Transverse colon (tissue), 4 donors: ENCODE data around the gene FATE1. TPM values are rescaled to one million over a fixed set of nuclear protein-coding genes. Genes with fewer than 3 reads are reported as not detected.
A peak's percentile ranks its signal among the peaks of the same experiment; 100 is the strongest.

Experiments used
- DNase-seq: peaks from one replicate; pipeline ENCODE4 v3.0.0-alpha.2; 2019
- H3K27ac ChIP-seq, 4 donors: fragments of 200-600 bp; sonication (generic); 2 replicates each; pipeline ENCODE4 v1.5.1; 2016 to 2018; ENCODE audit warnings: inconsistent platforms in 4 of 4
- H3K27me3 ChIP-seq: fragments of 200-600 bp; sonication (generic); 2 replicates; pipeline ENCODE4 v1.5.1; 2017; ENCODE audit warnings: inconsistent platforms
- H3K36me3 ChIP-seq, 4 donors: fragments of 200-600 bp; sonication (generic); 2 replicates each; pipeline ENCODE4 v1.5.1; 2017 to 2019; ENCODE audit warnings: inconsistent platforms in 4 of 4
- H3K4me1 ChIP-seq, 4 donors: fragments of 200-600 bp; sonication (generic); 2 replicates each; pipeline ENCODE4 v1.5.1; 2017 to 2020; ENCODE audit warnings: inconsistent platforms in 4 of 4
- H3K4me3 ChIP-seq, 4 donors: fragments of 200-600 bp; sonication (generic); 1 replicate in 1 of 4; 2 replicates in 3 of 4; pipeline versions ENCODE4 v1.5.1 to v1.6.1; 2017 to 2019; ENCODE audit warnings: inconsistent platforms in 4 of 4
- H3K9me3 ChIP-seq, 2 donors: fragments of 200-600 bp; sonication (generic); 2 replicates each; pipeline ENCODE4 v1.5.1; 2017 to 2019; ENCODE audit warnings: inconsistent platforms in 2 of 2
- EP300 ChIP-seq: sonication (generic); formaldehyde crosslinking; IDR thresholded peaks from one replicate; pipeline ENCODE4 v1.6.1; 2017; ENCODE audit warnings: antibody characterized with exemption, low read depth
- POLR2A ChIP-seq: fragments of 450-650 bp; IDR thresholded peaks from one replicate; pipeline ENCODE4 v1.6.1; 2016; ENCODE audit warnings: antibody characterized with exemption, mild to moderate bottlenecking, moderate library complexity
- POLR2AphosphoS5 ChIP-seq, 3 donors: sonication (generic); formaldehyde crosslinking; IDR thresholded peaks; one replicate each; pipeline ENCODE4 v1.6.1; 2016; ENCODE audit warnings: antibody characterized with exemption in 3 of 3
- WGBS, 2 donors: methylation state at CpG; one replicate each; pipeline ENCODE4 v1.1.5; 2018; ENCODE audit warnings: low coverage in 1 of 2; 5-methylcytosine and 5-hydroxymethylcytosine counted together
- in situ Hi-C, 4 donors: fragments of 200-750 bp; cut with MboI; loops; one replicate each; pipeline versions ENCODE4 v1.15.0 to v1.15.1; 2017; ENCODE audit warnings: low sequenced_read_pairs in 3 of 4, low pct_ligation_motif_present in 1 of 4, low pct_unique_long_range_greater_than_20kb in 1 of 4
- intact Hi-C: fragments of 100-400 bp; cut with DNase I; formaldehyde crosslinking; loops from one replicate; pipeline ENCODE4 v1.15.1; 2023; ENCODE audit warnings: low total_unique reads
- total RNA-seq, 4 donors: library from RNA; depleted of rRNA; stranded (reverse); fragments of >200 nt; gene quantifications; one replicate each; pipeline ENCODE4 v1.1.0, GENCODE V29; 2016
- TF ChIP-seq, protein P1 (sequence below), 5 experiments: fragments of 200-600 bp in 3 of 5; fragments of 450-650 bp in 2 of 5; sonication (generic) in 3 of 5; IDR thresholded peaks; 1 replicate in 2 of 5; 2 replicates in 3 of 5; pipeline ENCODE4 v1.5.1; 2016 to 2017; ENCODE audit warnings: antibody characterized with exemption in 5 of 5, inconsistent platforms in 3 of 5, mild to moderate bottlenecking in 2 of 5, moderate library complexity in 1 of 5

Gene FATE1
- total RNA-seq, 4 donors from 2014 or later: not detected

DNA sequence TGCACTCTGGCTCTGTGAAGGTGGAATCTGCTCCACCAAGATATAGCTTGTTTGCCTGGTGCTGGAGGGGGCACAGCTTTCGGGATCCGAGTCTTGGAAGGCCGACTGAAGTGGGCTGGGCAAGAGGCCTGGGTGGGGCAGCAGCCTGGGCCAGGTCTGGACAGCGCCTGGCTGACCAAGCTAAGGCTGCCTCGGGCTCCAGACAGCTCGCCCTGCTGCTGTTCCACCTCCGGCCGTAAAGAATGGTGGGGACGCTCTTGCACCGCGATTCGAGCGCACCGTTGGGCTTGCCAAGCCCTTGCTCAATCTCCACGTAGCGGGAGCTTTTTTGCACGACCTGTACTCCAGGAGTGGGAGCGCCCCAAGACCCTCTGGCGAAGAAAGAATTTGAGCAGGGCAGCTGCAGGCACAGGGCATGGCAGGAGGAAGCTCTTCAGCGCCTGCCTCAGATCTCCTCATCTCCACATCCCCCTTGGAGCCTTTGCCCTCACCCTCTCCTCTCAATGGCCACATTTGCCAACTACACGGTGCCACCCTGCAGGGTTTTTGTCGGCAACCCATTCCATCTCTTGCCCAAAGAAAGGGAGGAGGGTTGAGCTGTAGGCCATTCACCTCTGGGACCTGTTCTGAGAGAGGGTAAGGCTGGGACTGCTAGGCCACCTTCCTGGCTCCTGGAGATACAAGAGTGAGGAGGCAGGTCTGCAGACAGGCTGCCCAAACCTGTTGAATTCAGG is 37.6 kb downstream of the FATE1 start:
- H3K4me3 ChIP-seq: no peak overlapping the region
- H3K27ac ChIP-seq: no peak overlapping the region
- no peaks in the 10 kb centered on the region for H3K9me3 ChIP-seq
- DNase-seq: peak; percentile 28
- no peaks in the 10 kb centered on the region for H3K27me3 ChIP-seq
- TF ChIP-seq, protein P1, sequence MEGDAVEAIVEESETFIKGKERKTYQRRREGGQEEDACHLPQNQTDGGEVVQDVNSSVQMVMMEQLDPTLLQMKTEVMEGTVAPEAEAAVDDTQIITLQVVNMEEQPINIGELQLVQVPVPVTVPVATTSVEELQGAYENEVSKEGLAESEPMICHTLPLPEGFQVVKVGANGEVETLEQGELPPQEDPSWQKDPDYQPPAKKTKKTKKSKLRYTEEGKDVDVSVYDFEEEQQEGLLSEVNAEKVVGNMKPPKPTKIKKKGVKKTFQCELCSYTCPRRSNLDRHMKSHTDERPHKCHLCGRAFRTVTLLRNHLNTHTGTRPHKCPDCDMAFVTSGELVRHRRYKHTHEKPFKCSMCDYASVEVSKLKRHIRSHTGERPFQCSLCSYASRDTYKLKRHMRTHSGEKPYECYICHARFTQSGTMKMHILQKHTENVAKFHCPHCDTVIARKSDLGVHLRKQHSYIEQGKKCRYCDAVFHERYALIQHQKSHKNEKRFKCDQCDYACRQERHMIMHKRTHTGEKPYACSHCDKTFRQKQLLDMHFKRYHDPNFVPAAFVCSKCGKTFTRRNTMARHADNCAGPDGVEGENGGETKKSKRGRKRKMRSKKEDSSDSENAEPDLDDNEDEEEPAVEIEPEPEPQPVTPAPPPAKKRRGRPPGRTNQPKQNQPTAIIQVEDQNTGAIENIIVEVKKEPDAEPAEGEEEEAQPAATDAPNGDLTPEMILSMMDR (IDR thresholded peaks at IDR 0.05): peak; percentile 59 to 67 (median 61)
- TF ChIP-seq POLR2AphosphoS5 (IDR thresholded peaks at IDR 0.05) (no peak), POLR2A (no peak)
- in situ Hi-C loops: loop anchor here in 1 of 4 donors (25.0 kb wide), 1 partner anchor 884 kb away; the partner anchor contains the start of gene GABRQ
- no peaks in the 10 kb centered on the region for H3K36me3 ChIP-seq
- 26% methylated on average over 22 of the region's 22 CpGs; no CpG with 5 or more reads in 1 of the 2 donors for WGBS, 2 donors
- no peaks in the 10 kb centered on the region for H3K4me1 ChIP-seq
- intact Hi-C loops: loop anchor here (5.0 kb wide), 1 partner anchor 879 kb away; no protein-coding TSS in a partner anchor

DNA sequence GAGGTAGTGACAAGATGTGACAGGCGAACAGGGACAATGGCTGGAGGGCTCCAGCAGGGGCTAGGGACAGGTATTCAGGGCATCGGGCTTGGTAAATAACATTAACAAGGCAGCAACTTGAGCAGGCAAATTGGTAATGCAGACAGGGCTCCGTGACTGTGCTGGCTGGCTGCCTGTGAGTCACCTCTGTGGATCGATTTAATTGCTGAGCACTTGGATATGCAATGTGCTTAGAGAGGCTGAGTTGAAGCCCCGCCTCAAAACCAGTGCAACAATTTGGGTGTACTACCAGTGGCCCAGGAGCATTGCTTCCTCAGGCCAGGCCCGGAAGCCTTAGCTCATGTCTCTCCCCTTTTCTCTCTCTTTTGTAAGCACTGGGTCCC is 38.2 kb downstream of the FATE1 start:
- 63% methylated on average over 6 of the region's 6 CpGs; no CpG with 5 or more reads in 1 of the 2 donors for WGBS, 2 donors
- H3K36me3 ChIP-seq: no peaks in the 10 kb centered on the region
- in situ Hi-C loops: loop anchor here in 1 of 4 donors (25.0 kb wide), 1 partner anchor 883 kb away; the partner anchor contains the start of gene GABRQ
- H3K27ac ChIP-seq: no peak overlapping the region
- H3K4me3 ChIP-seq: no peak overlapping the region
- no peak for TF ChIP-seq POLR2AphosphoS5 (IDR thresholded peaks at IDR 0.05)
- no peak for TF ChIP-seq EP300
- no peak for TF ChIP-seq POLR2A
- TF ChIP-seq, protein P1 (IDR thresholded peaks at IDR 0.05): no peak
- H3K4me1 ChIP-seq: no peaks in the 10 kb centered on the region
- no peak for DNase-seq
- intact Hi-C loops: loop anchor here (5.0 kb wide), 1 partner anchor 878 kb away; no protein-coding TSS in a partner anchor
- no peaks in the 10 kb centered on the region for H3K9me3 ChIP-seq
- H3K27me3 ChIP-seq: no peaks in the 10 kb centered on the region

- H3K4me3 ChIP-seq: no peak overlapping the region
- TF ChIP-seq, protein P1 (IDR thresholded peaks at IDR 0.05): no peak
- TF ChIP-seq EP300: no peak
- TF ChIP-seq POLR2AphosphoS5 (IDR thresholded peaks at IDR 0.05): no peak
- no peak for TF ChIP-seq POLR2A
- DNase-seq: no peak
- no peaks in the 10 kb centered on the region for H3K9me3 ChIP-seq
- no peaks in the 10 kb centered on the region for H3K36me3 ChIP-seq
- 73 to 80% methylated on average over 1 to 11 of the region's 11 CpGs for WGBS, 2 donors
- no peaks in the 10 kb centered on the region for H3K4me1 ChIP-seq
- intact Hi-C loops (loop anchor here (5.0 kb wide), 1 partner anchor 878 kb away; no protein-coding TSS in a partner anchor), in situ Hi-C loops (loop anchor here in 1 of 4 donors (25.0 kb wide), 1 partner anchor 883 kb away; the partner anchor contains the start of gene GABRQ)
- no peaks in the 10 kb centered on the region for H3K27me3 ChIP-seq
- no peak overlapping the region for H3K27ac ChIP-seq
Measured at GRCh38 chrX:151754641-151755215, 38.9 kb downstream of the FATE1 start.

- no peak for TF ChIP-seq EP300
- intact Hi-C loops (no loop called here), in situ Hi-C loops (loop anchor here in 1 of 4 donors (25.0 kb wide), 1 partner anchor 878 kb away; the partner anchor contains the start of gene GABRQ)
- Histone ChIP-seq H3K27ac (no peak overlapping the region), H3K9me3 (no peaks in the 10 kb centered on the region), H3K36me3 (no peaks in the 10 kb centered on the region), H3K27me3 (no peaks in the 10 kb centered on the region), H3K4me3 (no peak overlapping the region), H3K4me1 (no peaks in the 10 kb centered on the region)
- no peak for DNase-seq
- WGBS, 2 donors: 77% methylated on average over 11 of the region's 11 CpGs; no CpG with 5 or more reads in 1 of the 2 donors
Measured at GRCh38 chrX:151759041-151759708, 43.3 kb downstream of the FATE1 start.
